ENCODE data around the gene HTT-AS. TPM values are rescaled to one million over a fixed set of nuclear protein-coding genes. Genes with fewer than 3 reads are reported as not detected.

The HTT-AS gene
- total RNA-seq, 2 experiments from 2014 or later = not detected

- H3K36me3 Mint-ChIP-seq (ENCODE audit: low read depth) = peaks cover 27% of the 10 kb centered on the region
- peaks cover 3% of the 10 kb centered on the region for H3K4me1 Mint-ChIP-seq (ENCODE audit: low read depth)
- no peaks in the 10 kb centered on the region for H3K9me3 Mint-ChIP-seq
- ChIA-PET CTCF (interaction anchor here (0.9 to 1.2 kb wide), 2 partner anchors 7 to 32 kb away, joined by 3 to 8 read pairs; no protein-coding TSS in a partner anchor), POLR2A (no interaction called here)
- H3K27ac Mint-ChIP-seq = no peak overlapping the region
- H3K27me3 Mint-ChIP-seq = no peaks in the 10 kb centered on the region
- ATAC-seq (no peak), DNase-seq (no peak)
- intact Hi-C loops (cut with micrococcal nuclease) = no loop called here
- no peak for TF ChIP-seq CTCF (IDR thresholded peaks at IDR 0.05)
- H3K4me3 Mint-ChIP-seq = no peak overlapping the region
Observed at GRCh38 chr4:3114377-3114776, 40.0 kb upstream of the HTT-AS start.

GRCh38 chr4:3112609-3113469 is 38.5 kb upstream of the HTT-AS start:
- TF ChIP-seq CTCF (IDR thresholded peaks at IDR 0.05) = no peak
- ChIA-PET CTCF (interaction anchor here (1.0 to 2.0 kb wide), 6 partner anchors 8 to 368 kb away, joined by 3 to 6 read pairs (median 4); no protein-coding TSS in a partner anchor), POLR2A (interaction anchor here (0.7 kb wide), 1 partner anchor 317 kb away, joined by 3 read pairs; no protein-coding TSS in a partner anchor)
- Mint-ChIP-seq H3K4me1 (ENCODE audit: low read depth) (peaks cover 3% of the 10 kb centered on the region), H3K9me3 (no peaks in the 10 kb centered on the region), H3K36me3 (ENCODE audit: low read depth) (peaks cover 30% of the 10 kb centered on the region), H3K27me3 (no peaks in the 10 kb centered on the region), H3K27ac (no peak overlapping the region), H3K4me3 (no peak overlapping the region)
- DNase-seq (no peak), ATAC-seq (no peak)
- intact Hi-C loops (cut with micrococcal nuclease) = no loop called here

- POLR2A ChIA-PET = no interaction called here
- ATAC-seq (no peak), DNase-seq (no peak)
- no peak overlapping the region for H3K4me3 Mint-ChIP-seq
- no peaks in the 10 kb centered on the region for H3K27me3 Mint-ChIP-seq
- intact Hi-C loops (cut with micrococcal nuclease) = no loop called here
- no peaks in the 10 kb centered on the region for H3K9me3 Mint-ChIP-seq
- TF ChIP-seq CTCF (IDR thresholded peaks at IDR 0.05) = no peak
- H3K36me3 Mint-ChIP-seq (ENCODE audit: low read depth) = peaks cover 36% of the 10 kb centered on the region
- no peak overlapping the region for H3K27ac Mint-ChIP-seq
- H3K4me1 Mint-ChIP-seq (ENCODE audit: low read depth) = peaks cover 5% of the 10 kb centered on the region
- CTCF ChIA-PET = interaction anchor here (1.3 to 2.0 kb wide), 5 partner anchors 9 to 368 kb away, joined by 3 to 6 read pairs (median 4); no protein-coding TSS in a partner anchor
Observed at GRCh38 chr4:3112201-3112600, 37.9 kb upstream of the HTT-AS start.

- Mint-ChIP-seq H3K36me3 (ENCODE audit: low read depth) (peaks cover 34% of the 10 kb centered on the region), H3K27me3 (no peaks in the 10 kb centered on the region), H3K4me1 (ENCODE audit: low read depth) (peaks cover 12% of the 10 kb centered on the region), H3K27ac (no peak overlapping the region), H3K4me3 (no peak overlapping the region), H3K9me3 (no peaks in the 10 kb centered on the region)
- intact Hi-C loops (cut with micrococcal nuclease) = no loop called here
- DNase-seq (no peak), ATAC-seq (no peak)
- CTCF ChIA-PET = interaction anchor here (1.0 to 2.0 kb wide), 4 partner anchors 8 to 47 kb away, joined by 3 to 6 read pairs (median 4); no protein-coding TSS in a partner anchor
- TF ChIP-seq CTCF (IDR thresholded peaks at IDR 0.05) = no peak
- POLR2A ChIA-PET = interaction anchor here (0.7 kb wide), 1 partner anchor 1249 kb away, joined by 3 read pairs; no protein-coding TSS in a partner anchor
Observed at GRCh38 chr4:3111461-3111860, 37.1 kb upstream of the HTT-AS start.

GRCh38 chr4:3108211-3108610 is 33.9 kb upstream of the HTT-AS start:
- H3K9me3 Mint-ChIP-seq = no peaks in the 10 kb centered on the region
- ChIA-PET POLR2A (interaction anchor here (1.0 kb wide), 1 partner anchor 82 kb away, joined by 4 read pairs; no protein-coding TSS in a partner anchor), CTCF (interaction anchor here (1.2 to 3.2 kb wide), 9 partner anchors 11 to 373 kb away, joined by 3 to 31 read pairs (median 9); no protein-coding TSS in a partner anchor)
- no peaks in the 10 kb centered on the region for H3K27me3 Mint-ChIP-seq
- ATAC-seq (no peak), DNase-seq (no peak)
- peaks cover 24% of the 10 kb centered on the region for H3K36me3 Mint-ChIP-seq (ENCODE audit: low read depth)
- intact Hi-C loops (cut with micrococcal nuclease) = loop anchor here (10.0 kb wide), 1 partner anchor 347 kb away; no protein-coding TSS in a partner anchor
- H3K4me3 Mint-ChIP-seq = no peak overlapping the region
- H3K27ac Mint-ChIP-seq = no peak overlapping the region
- TF ChIP-seq CTCF (IDR thresholded peaks at IDR 0.05) = no peak
- H3K4me1 Mint-ChIP-seq (ENCODE audit: low read depth) = peaks cover 18% of the 10 kb centered on the region
